ENCODE measurements around the gene DOCK8. TPM values are rescaled to one million over a fixed set of nuclear protein-coding genes. Genes with fewer than 3 reads are reported as not detected.

The DOCK8 gene
- total and polyA plus RNA-seq, 2 of the 13 experiments (the other 11 are each of a cell fraction or from before 2014, with no cell fraction given): 0.28 to 0.38 TPM

- TF ChIP-seq HMGXB4 (CRISPR knock-in tag; IDR thresholded peaks at IDR 0.05; ENCODE audit: borderline replicate concordance in 1 of 2, low read depth in 1 of 2) (peak; percentile 48 to 65; a peak in 3 of 4 replicates), SRSF9 (IDR thresholded peaks at IDR 0.05; ENCODE audit: borderline replicate concordance, insufficient read depth, low read depth, low read length, poor library complexity, severe bottlenecking) (no peak), TFE3 (CRISPR knock-in tag; IDR thresholded peaks at IDR 0.05) (peak; percentile 70; the same call in 1 of the 2 replicates), RARA (CRISPR knock-in tag; IDR thresholded peaks at IDR 0.05) (no peak), ZNF775 (CRISPR knock-in tag; IDR thresholded peaks at IDR 0.05; ENCODE audit: borderline replicate concordance) (no peak), ZNF12 (CRISPR knock-in tag; IDR thresholded peaks at IDR 0.05) (0 out of 2 replicates have a peak, but pooled peaks have one; percentile 42), ZNF207 (IDR thresholded peaks at IDR 0.05; ENCODE audit: borderline replicate concordance) (no peak), RFX1 (IDR thresholded peaks at IDR 0.05) (no peak), HNF4A (CRISPR knock-in tag; IDR thresholded peaks at IDR 0.05) (no peak), NCOA2 (CRISPR knock-in tag; IDR thresholded peaks at IDR 0.05) (peak; percentile 60; the same call in 1 of the 2 replicates), IKZF5 (CRISPR knock-in tag; IDR thresholded peaks at IDR 0.05) (0 out of 2 replicates have a peak, but pooled peaks have one; percentile 51), MTF1 (CRISPR knock-in tag; IDR thresholded peaks at IDR 0.05) (no peak; the same call in 1 of the 2 replicates), PRDM15 (CRISPR knock-in tag; IDR thresholded peaks at IDR 0.05) (no peak), ZNF800 (CRISPR knock-in tag; IDR thresholded peaks at IDR 0.05) (no peak), MEIS1 (CRISPR knock-in tag; IDR thresholded peaks at IDR 0.05; ENCODE audit: borderline replicate concordance) (no peak), ZSCAN25 (CRISPR knock-in tag; IDR thresholded peaks at IDR 0.05) (0 out of 2 replicates have a peak, but pooled peaks have one; percentile 26), ZNF230 (CRISPR knock-in tag; IDR thresholded peaks at IDR 0.05) (peak; percentile 5; the same call in 1 of the 2 replicates), ZNF790 (CRISPR knock-in tag; IDR thresholded peaks at IDR 0.05; ENCODE audit: borderline replicate concordance) (0 out of 2 replicates have a peak, but pooled peaks have one; percentile 32)
Measured at GRCh38 chr9:469672-470551, 255.2 kb downstream of the DOCK8 start (continued).
